ENCODE measurements around the gene FGF14.

Gene FGF14

DNA sequence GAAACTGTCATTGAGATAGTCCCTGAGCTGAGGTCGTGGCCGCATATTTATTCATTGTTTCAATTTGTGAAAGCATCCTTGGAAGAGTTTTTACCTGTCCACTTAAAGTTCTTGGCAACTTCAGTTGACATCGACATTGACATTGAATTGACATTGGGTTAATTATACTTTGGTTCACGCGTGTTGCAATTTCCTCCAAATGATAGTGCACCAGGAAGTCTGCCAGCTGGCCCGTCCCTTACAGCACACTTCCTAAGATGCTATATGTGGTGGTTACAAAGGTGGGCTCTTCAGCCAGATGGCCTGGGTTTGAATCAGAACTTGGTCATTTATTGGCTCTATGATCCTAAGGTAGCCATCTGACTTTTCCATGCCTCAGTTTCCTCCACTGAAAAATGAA lies 176.0 kb downstream of the FGF14 start:
- H3K4me3 ChIP-seq (ENCODE audit: low read depth in 1 of 2, low read length in 2 of 2): no peak overlapping the region
- H3K36me3 ChIP-seq (ENCODE audit: control insufficient read depth in 1 of 2, insufficient read depth in 2 of 2, low read length in 2 of 2): no peaks in the 10 kb centered on the region
- H3K27me3 ChIP-seq (ENCODE audit: low read depth, low read length): no peaks in the 10 kb centered on the region
- no peak overlapping the region for H3K27ac ChIP-seq (ENCODE audit: low read length)
- no peaks in the 10 kb centered on the region for H3K9me3 ChIP-seq (ENCODE audit: control insufficient read depth in 1 of 2, low read length in 2 of 2)
- no peaks in the 10 kb centered on the region for H3K4me1 ChIP-seq (ENCODE audit: control insufficient read depth in 1 of 2, insufficient read depth in 2 of 2, low read length in 2 of 2)

GRCh38 chr13:102220681-102221228 lies 181.1 kb downstream of the FGF14 start:
- Histone ChIP-seq H3K27me3 (ENCODE audit: low read depth, low read length) (no peaks in the 10 kb centered on the region), H3K36me3 (ENCODE audit: control insufficient read depth in 1 of 2, insufficient read depth in 2 of 2, low read length in 2 of 2) (no peaks in the 10 kb centered on the region), H3K9me3 (ENCODE audit: control insufficient read depth in 1 of 2, low read length in 2 of 2) (no peaks in the 10 kb centered on the region), H3K4me1 (ENCODE audit: control insufficient read depth in 1 of 2, insufficient read depth in 2 of 2, low read length in 2 of 2) (no peaks in the 10 kb centered on the region), H3K4me3 (ENCODE audit: low read depth in 1 of 2, low read length in 2 of 2) (no peak overlapping the region), H3K27ac (ENCODE audit: low read length) (no peak overlapping the region)

- no peak overlapping the region for H3K4me3 ChIP-seq (ENCODE audit: low read depth in 1 of 2, low read length in 2 of 2)
- no peaks in the 10 kb centered on the region for H3K36me3 ChIP-seq (ENCODE audit: control insufficient read depth in 1 of 2, insufficient read depth in 2 of 2, low read length in 2 of 2)
- H3K27me3 ChIP-seq (ENCODE audit: low read depth, low read length): no peaks in the 10 kb centered on the region
Measured at GRCh38 chr13:102214956-102215355, 186.9 kb downstream of the FGF14 start.

DNA sequence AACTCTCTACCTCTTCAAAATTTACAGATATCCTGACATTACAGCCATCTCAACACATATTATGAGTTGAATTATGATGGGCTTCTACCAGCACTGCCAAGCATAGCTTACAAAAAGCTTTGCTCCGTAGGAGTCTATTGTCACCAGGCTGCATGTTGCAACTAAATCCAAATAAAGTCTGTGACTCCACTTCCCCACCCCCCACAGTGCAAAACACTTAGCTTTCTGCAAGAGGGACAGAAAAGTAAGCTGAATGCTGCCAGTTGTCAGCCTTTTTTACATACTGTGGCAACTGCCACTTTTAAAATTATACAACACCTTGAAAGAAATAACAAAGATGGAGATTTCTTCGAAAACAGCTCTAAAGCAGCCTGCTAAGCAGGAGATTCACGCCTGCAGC lies 189.1 kb downstream of the FGF14 start:
- H3K4me1 ChIP-seq (ENCODE audit: control insufficient read depth in 1 of 2, insufficient read depth in 2 of 2, low read length in 2 of 2): no peaks in the 10 kb centered on the region
- no peaks in the 10 kb centered on the region for H3K27me3 ChIP-seq (ENCODE audit: low read depth, low read length)
- H3K9me3 ChIP-seq (ENCODE audit: control insufficient read depth in 1 of 2, low read length in 2 of 2): no peaks in the 10 kb centered on the region
- no peak overlapping the region for H3K27ac ChIP-seq (ENCODE audit: low read length)
- no peaks in the 10 kb centered on the region for H3K36me3 ChIP-seq (ENCODE audit: control insufficient read depth in 1 of 2, insufficient read depth in 2 of 2, low read length in 2 of 2)
- H3K4me3 ChIP-seq (ENCODE audit: low read depth in 1 of 2, low read length in 2 of 2): no peak overlapping the region

More at GRCh38 chr13:102214956-102215355, 186.9 kb downstream of the FGF14 start:
- no peak overlapping the region for H3K27ac ChIP-seq (ENCODE audit: low read length)
- H3K9me3 ChIP-seq (ENCODE audit: control insufficient read depth in 1 of 2, low read length in 2 of 2): no peaks in the 10 kb centered on the region
- no peaks in the 10 kb centered on the region for H3K4me1 ChIP-seq (ENCODE audit: control insufficient read depth in 1 of 2, insufficient read depth in 2 of 2, low read length in 2 of 2)

DNA sequence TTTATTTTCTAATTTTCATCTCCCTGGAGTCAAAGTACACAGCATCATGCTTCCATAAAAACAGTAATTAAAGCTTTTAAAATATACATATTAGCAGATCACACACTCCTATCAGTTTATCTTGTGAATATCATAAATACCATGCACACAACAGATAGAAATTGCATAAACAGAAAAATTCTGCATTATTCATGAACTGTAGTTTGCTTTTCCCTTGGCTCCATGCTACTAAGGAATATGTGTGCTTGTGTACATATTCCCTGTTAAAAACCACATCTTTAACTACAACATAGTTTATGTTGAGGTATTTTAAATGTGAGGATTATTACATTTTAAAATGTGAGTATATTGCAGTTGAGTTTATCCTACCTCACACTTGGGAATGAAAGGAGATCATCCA lies 193.5 kb downstream of the FGF14 start:
- Histone ChIP-seq H3K4me3 (ENCODE audit: low read depth in 1 of 2, low read length in 2 of 2) (no peak overlapping the region), H3K36me3 (ENCODE audit: control insufficient read depth in 1 of 2, insufficient read depth in 2 of 2, low read length in 2 of 2) (no peaks in the 10 kb centered on the region), H3K4me1 (ENCODE audit: control insufficient read depth in 1 of 2, insufficient read depth in 2 of 2, low read length in 2 of 2) (no peaks in the 10 kb centered on the region), H3K9me3 (ENCODE audit: control insufficient read depth in 1 of 2, low read length in 2 of 2) (no peaks in the 10 kb centered on the region), H3K27me3 (ENCODE audit: low read depth, low read length) (no peaks in the 10 kb centered on the region), H3K27ac (ENCODE audit: low read length) (no peak overlapping the region)

GRCh38 chr13:102207680-102208342 lies 194.0 kb downstream of the FGF14 start:
- H3K9me3 ChIP-seq (ENCODE audit: control insufficient read depth in 1 of 2, low read length in 2 of 2): no peaks in the 10 kb centered on the region
- no peaks in the 10 kb centered on the region for H3K36me3 ChIP-seq (ENCODE audit: control insufficient read depth in 1 of 2, insufficient read depth in 2 of 2, low read length in 2 of 2)
- no peaks in the 10 kb centered on the region for H3K27me3 ChIP-seq (ENCODE audit: low read depth, low read length)
- H3K27ac ChIP-seq (ENCODE audit: low read length): no peak overlapping the region
- H3K4me3 ChIP-seq (ENCODE audit: low read depth in 1 of 2, low read length in 2 of 2): no peak overlapping the region
- no peaks in the 10 kb centered on the region for H3K4me1 ChIP-seq (ENCODE audit: control insufficient read depth in 1 of 2, insufficient read depth in 2 of 2, low read length in 2 of 2)

DNA sequence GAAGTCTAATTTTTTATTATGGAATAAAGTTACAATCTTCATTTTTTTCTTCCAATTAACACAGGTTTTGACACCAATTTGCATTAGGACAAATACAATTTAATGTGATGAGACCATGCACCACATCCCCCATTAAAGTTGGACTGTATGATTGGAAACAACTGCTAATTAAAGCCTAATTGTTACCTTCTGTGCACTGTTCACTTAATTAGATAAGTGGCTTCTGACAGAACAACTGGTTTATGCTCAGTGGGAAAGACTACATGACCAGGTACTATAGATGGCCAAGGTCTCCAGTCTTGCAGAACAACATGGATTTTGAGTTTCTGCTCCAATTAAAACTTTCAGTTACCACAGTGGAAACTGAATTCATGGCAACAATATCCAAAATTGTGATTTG lies 198.1 kb downstream of the FGF14 start:
- H3K36me3 ChIP-seq (ENCODE audit: control insufficient read depth in 1 of 2, insufficient read depth in 2 of 2, low read length in 2 of 2): no peaks in the 10 kb centered on the region
- H3K9me3 ChIP-seq (ENCODE audit: control insufficient read depth in 1 of 2, low read length in 2 of 2): no peaks in the 10 kb centered on the region
- no peak overlapping the region for H3K4me3 ChIP-seq (ENCODE audit: low read depth in 1 of 2, low read length in 2 of 2)
- H3K27ac ChIP-seq (ENCODE audit: low read length): no peak overlapping the region
- H3K4me1 ChIP-seq (ENCODE audit: control insufficient read depth in 1 of 2, insufficient read depth in 2 of 2, low read length in 2 of 2): no peaks in the 10 kb centered on the region
- H3K27me3 ChIP-seq (ENCODE audit: low read depth, low read length): no peaks in the 10 kb centered on the region

DNA sequence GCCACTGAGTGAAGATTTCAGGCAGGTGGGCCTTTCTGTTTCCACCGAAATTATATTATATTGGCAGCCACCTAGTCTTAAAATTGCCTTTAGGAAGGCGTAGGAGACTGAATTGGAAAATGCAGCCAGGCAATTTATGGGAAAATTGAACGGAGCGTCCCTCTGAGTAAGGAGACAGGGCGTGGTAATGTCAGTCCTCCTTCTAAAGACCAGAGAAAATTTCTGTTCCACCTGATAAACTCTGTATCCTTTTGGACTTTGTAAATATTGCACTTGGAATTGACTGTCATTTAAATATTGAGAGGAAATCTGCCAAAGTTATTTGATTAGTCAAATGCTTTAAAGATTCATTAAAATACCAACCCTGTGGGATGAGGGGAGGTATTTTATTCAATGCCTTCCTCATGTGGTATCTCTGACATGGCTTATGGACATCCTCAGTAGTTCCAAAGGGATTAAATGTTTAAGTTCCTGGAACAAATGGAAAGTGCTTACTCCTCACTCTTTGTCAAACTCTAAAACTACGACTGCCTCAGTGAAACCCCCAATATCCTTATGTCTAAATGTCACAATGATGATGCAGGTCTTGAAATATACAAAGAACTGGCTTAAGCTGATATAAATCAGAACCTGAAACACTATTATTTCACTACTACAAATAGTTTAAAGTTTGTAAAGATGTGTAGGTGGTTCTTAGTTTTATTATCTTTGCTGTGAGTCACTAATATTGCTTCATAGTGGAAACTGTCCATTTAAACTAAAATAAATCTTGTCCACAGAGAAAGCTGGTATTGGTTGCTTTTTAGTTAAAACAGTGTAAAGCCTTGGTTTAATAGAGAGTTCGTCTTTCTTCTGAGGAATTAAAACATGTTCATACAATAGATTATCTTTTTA lies 203.2 kb downstream of the FGF14 start:
- no peaks in the 10 kb centered on the region for H3K4me1 ChIP-seq (ENCODE audit: control insufficient read depth in 1 of 2, insufficient read depth in 2 of 2, low read length in 2 of 2)
- H3K27me3 ChIP-seq (ENCODE audit: low read depth, low read length): no peaks in the 10 kb centered on the region
- H3K4me3 ChIP-seq (ENCODE audit: low read depth in 1 of 2, low read length in 2 of 2): no peak overlapping the region
- H3K36me3 ChIP-seq (ENCODE audit: control insufficient read depth in 1 of 2, insufficient read depth in 2 of 2, low read length in 2 of 2): no peaks in the 10 kb centered on the region
- H3K9me3 ChIP-seq (ENCODE audit: control insufficient read depth in 1 of 2, low read length in 2 of 2): no peaks in the 10 kb centered on the region
- H3K27ac ChIP-seq (ENCODE audit: low read length): no peak overlapping the region

GRCh38 chr13:102197193-102197592 lies 204.7 kb downstream of the FGF14 start:
- H3K27ac ChIP-seq (ENCODE audit: low read length): no peak overlapping the region
- H3K9me3 ChIP-seq (ENCODE audit: control insufficient read depth in 1 of 2, low read length in 2 of 2): no peaks in the 10 kb centered on the region
- no peaks in the 10 kb centered on the region for H3K36me3 ChIP-seq (ENCODE audit: control insufficient read depth in 1 of 2, insufficient read depth in 2 of 2, low read length in 2 of 2)
- H3K4me3 ChIP-seq (ENCODE audit: low read depth in 1 of 2, low read length in 2 of 2): no peak overlapping the region
- H3K27me3 ChIP-seq (ENCODE audit: low read depth, low read length): no peaks in the 10 kb centered on the region
- H3K4me1 ChIP-seq (ENCODE audit: control insufficient read depth in 1 of 2, insufficient read depth in 2 of 2, low read length in 2 of 2): no peaks in the 10 kb centered on the region

- Histone ChIP-seq H3K27me3 (ENCODE audit: low read depth, low read length) (no peaks in the 10 kb centered on the region), H3K9me3 (ENCODE audit: control insufficient read depth in 1 of 2, low read length in 2 of 2) (no peaks in the 10 kb centered on the region), H3K36me3 (ENCODE audit: control insufficient read depth in 1 of 2, insufficient read depth in 2 of 2, low read length in 2 of 2) (no peaks in the 10 kb centered on the region), H3K4me1 (ENCODE audit: control insufficient read depth in 1 of 2, insufficient read depth in 2 of 2, low read length in 2 of 2) (no peaks in the 10 kb centered on the region), H3K27ac (ENCODE audit: low read length) (no peak overlapping the region), H3K4me3 (ENCODE audit: low read depth in 1 of 2, low read length in 2 of 2) (no peak overlapping the region)
Measured at GRCh38 chr13:102195566-102196462, 206.0 kb downstream of the FGF14 start.

DNA sequence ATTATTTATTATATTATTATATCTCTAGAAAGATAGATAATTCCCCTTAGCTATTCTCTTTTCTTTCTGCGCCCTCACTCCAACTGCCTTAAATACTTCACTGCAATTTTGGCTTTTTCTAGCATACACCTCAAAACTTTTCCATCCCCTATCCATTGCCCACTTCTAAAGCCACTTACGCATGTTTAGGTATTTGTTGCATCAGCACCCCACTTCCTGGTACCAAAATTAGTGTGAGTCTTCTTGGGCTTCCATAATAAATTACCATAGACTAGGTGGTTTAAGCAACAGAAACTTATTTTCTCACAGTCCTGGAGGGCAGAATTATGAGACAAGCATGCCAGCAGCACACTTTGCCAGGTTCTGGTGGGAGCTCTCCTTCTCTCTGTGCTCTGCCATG lies 209.0 kb downstream of the FGF14 start:
- H3K9me3 ChIP-seq (ENCODE audit: control insufficient read depth in 1 of 2, low read length in 2 of 2): no peaks in the 10 kb centered on the region
- H3K36me3 ChIP-seq (ENCODE audit: control insufficient read depth in 1 of 2, insufficient read depth in 2 of 2, low read length in 2 of 2): no peaks in the 10 kb centered on the region
- no peak overlapping the region for H3K4me3 ChIP-seq (ENCODE audit: low read depth in 1 of 2, low read length in 2 of 2)
- H3K4me1 ChIP-seq (ENCODE audit: control insufficient read depth in 1 of 2, insufficient read depth in 2 of 2, low read length in 2 of 2): no peaks in the 10 kb centered on the region
- H3K27me3 ChIP-seq (ENCODE audit: low read depth, low read length): no peaks in the 10 kb centered on the region
- no peak overlapping the region for H3K27ac ChIP-seq (ENCODE audit: low read length)

Measured in muscle layer of duodenum (tissue), 2 donors.